Heart left ventricle (tissue), 16 donors: ENCODE data around the gene GRIN2C. TPM values are rescaled to one million over a fixed set of nuclear protein-coding genes. Genes with fewer than 3 reads are reported as not detected.

Source experiments
- ATAC-seq, 4 donors: fragments of 200-7000 bp; cut with Tn5 transposase; one replicate each; pipeline ENCODE4 v1.9.1; 2020 to 2022; ENCODE audit warnings: moderate library complexity in 4 of 4, mild to moderate bottlenecking in 3 of 4, moderate number of reproducible peaks in 1 of 4
- DNase-seq, 5 donors: peaks; one replicate each; pipeline ENCODE4 v3.0.0-alpha.2; 2020
- H3K27ac ChIP-seq, 12 donors: fragments of 200-600 bp; sonication (generic) in 4 of 12; one replicate each; pipeline versions ENCODE4 v1.5.0 to v1.8.0; 2016 to 2022; ENCODE audit warnings: mild to moderate bottlenecking in 2 of 12
- H3K27me3 ChIP-seq, 9 donors: fragments of 200-600 bp; sonication (generic) in 2 of 9; one replicate each; pipeline versions ENCODE4 v1.5.1 to v1.8.0; 2016 to 2022; ENCODE audit warnings: mild to moderate bottlenecking in 3 of 9
- H3K36me3 ChIP-seq, 9 donors: fragments of 200-600 bp; sonication (generic) in 2 of 9; one replicate each; pipeline versions ENCODE4 v1.5.0 to v1.8.0; 2018 to 2022; ENCODE audit warnings: mild to moderate bottlenecking in 2 of 9
- H3K4me1 ChIP-seq, 12 donors: fragments of 200-600 bp; sonication (generic) in 4 of 12; one replicate each; pipeline versions ENCODE4 v1.5.0 to v1.8.0; 2016 to 2022; ENCODE audit warnings: mild to moderate bottlenecking in 3 of 12
- H3K4me3 ChIP-seq, 12 donors: fragments of 200-600 bp; sonication (generic) in 4 of 12; one replicate each; pipeline versions ENCODE4 v1.5.0 to v1.8.0; 2017 to 2022; ENCODE audit warnings: mild to moderate bottlenecking in 9 of 12, moderate library complexity in 4 of 12
- H3K9me3 ChIP-seq, 12 donors: fragments of 200-600 bp; sonication (generic) in 4 of 12; one replicate each; pipeline versions ENCODE4 v1.5.0 to v1.8.0; 2016 to 2022; ENCODE audit warnings: mild to moderate bottlenecking in 1 of 12
- CTCF ChIP-seq, 12 donors: fragments of 200-600 bp; sonication (generic) in 4 of 12; IDR thresholded peaks; one replicate each; pipeline versions ENCODE4 v1.5.0 to v1.8.0; 2018 to 2022; ENCODE audit warnings: antibody characterized with exemption in 12 of 12, mild to moderate bottlenecking in 5 of 12
- POLR2A ChIP-seq, 2 donors: fragments of 450-650 bp; IDR thresholded peaks; one replicate each; pipeline ENCODE4 v1.6.1; 2017; ENCODE audit warnings: antibody characterized with exemption in 2 of 2, mild to moderate bottlenecking in 2 of 2, moderate library complexity in 2 of 2
- WGBS, 4 donors: extraction: QIAGEN DNeasy Blood & Tissue Kit in 2 of 4; methylation state at CpG; one replicate each; pipeline versions ENCODE4 v1.1.5 to v1.1.7; 2013 to 2018; 5-methylcytosine and 5-hydroxymethylcytosine counted together
- intact Hi-C, 10 donors: fragments of 100-400 bp; cut with DNase I; formaldehyde crosslinking; loops; one replicate each; pipeline versions ENCODE4 v1.11.1 to v1.14.2; 2022
- polyA plus RNA-seq, 2 donors: library from polyadenylated mRNA; stranded (reverse); fragments of 200-250 nt; gene quantifications; one replicate each; pipeline ENCODE4 v1.2.3, GENCODE V29; 2013
- total RNA-seq, 9 donors: library from RNA; depleted of rRNA in 2 of 9; stranded (reverse); fragments of >200 nt in 2 of 9; fragmentation: NEBNext Ultra II Directional in 3 of 9; extraction: Animal tissue kit (Norgen Biotek cat#: 25700) in 3 of 9; gene quantifications; one replicate each; pipeline versions ENCODE4 v1.1.0 to v1.2.4, GENCODE V29; 2016 to 2023
- donor health status: ischemic (EF 13 %, LVEDD 7.1; RV severe dilation, severe dysfunction).
- donor health status: healthy with polysubstance abuse.
- donor health status: DM: no; HTN: yes; CAD: no.
- donor health status: DM: no; HTN: no; CAD: no.
- donor health status: ischemic (EF 25% LVEDD 6.9; RV normal size, moderate dysfunction).
- donor health status: ischemic (EF 25% LVEDD 5.7; RV mildly dilated, moderate dysfunction).
- donor health status: healthy.
- donor health status: DM: yes; HTN: yes; CAD: no.
- donor health status: ischemic (EF 35%, LVEDD 5.7; RV mildly dilated, moderate dysfunction).
- donor health status: nonischemic (EF 11% LVEDD 7.7; RV severe dilation, severe dysfunction).
- donor health status: DM: yes; HTN: yes; CAD: no.
- donor health status: PGD.
- donor health status: ischemic (EF 29% LVEDD 5.4; RV normal size, mild dysfunction).
- donor health status: nonischemic (EF 23%, LVEDD 6.1; RV moderate dilation, normal function).

The GRIN2C gene
- total and polyA plus RNA-seq, 11 donors = 0.09 to 3.1 (median 0.40) TPM

DNA sequence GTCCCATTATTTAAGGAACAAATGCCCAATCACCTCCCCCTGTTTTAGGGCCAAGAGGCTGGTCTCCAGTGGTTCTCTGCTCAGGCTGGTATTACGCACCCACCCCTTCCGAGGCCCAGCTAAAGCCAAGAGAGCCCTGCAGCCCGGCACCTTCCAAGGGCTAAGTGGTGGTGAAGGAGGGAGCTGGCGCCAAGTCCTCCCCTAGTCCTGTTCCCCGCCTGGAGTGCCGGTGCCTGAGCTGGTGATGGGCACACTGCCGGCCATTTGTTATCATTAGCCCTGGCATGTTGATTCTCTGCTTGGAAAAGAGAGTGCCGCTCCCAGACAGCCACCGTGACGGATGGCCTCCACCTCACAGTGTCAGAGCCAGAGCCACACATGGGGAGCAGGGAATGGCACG lies 31.9 kb downstream of the GRIN2C start:
- H3K9me3 ChIP-seq = no peaks in the 10 kb centered on the region
- H3K27ac ChIP-seq = no peak overlapping the region
- ATAC-seq (no peak), DNase-seq (no peak)
- peaks cover 0 to 33% (median 3%) of the 10 kb centered on the region in 9 donors for H3K36me3 ChIP-seq
- no peak for TF ChIP-seq POLR2A (IDR thresholded peaks at IDR 0.05)
- no peak for TF ChIP-seq CTCF (IDR thresholded peaks at IDR 0.05)
- peaks cover 0 to 6% (median 0%) of the 10 kb centered on the region in 12 donors for H3K4me1 ChIP-seq
- H3K4me3 ChIP-seq = no peak overlapping the region
- no peaks in the 10 kb centered on the region for H3K27me3 ChIP-seq
- intact Hi-C loops = no loop called here
- 95 to 96% (median 95%) methylated on average over 11 of the region's 11 CpGs for WGBS, 4 donors

DNA sequence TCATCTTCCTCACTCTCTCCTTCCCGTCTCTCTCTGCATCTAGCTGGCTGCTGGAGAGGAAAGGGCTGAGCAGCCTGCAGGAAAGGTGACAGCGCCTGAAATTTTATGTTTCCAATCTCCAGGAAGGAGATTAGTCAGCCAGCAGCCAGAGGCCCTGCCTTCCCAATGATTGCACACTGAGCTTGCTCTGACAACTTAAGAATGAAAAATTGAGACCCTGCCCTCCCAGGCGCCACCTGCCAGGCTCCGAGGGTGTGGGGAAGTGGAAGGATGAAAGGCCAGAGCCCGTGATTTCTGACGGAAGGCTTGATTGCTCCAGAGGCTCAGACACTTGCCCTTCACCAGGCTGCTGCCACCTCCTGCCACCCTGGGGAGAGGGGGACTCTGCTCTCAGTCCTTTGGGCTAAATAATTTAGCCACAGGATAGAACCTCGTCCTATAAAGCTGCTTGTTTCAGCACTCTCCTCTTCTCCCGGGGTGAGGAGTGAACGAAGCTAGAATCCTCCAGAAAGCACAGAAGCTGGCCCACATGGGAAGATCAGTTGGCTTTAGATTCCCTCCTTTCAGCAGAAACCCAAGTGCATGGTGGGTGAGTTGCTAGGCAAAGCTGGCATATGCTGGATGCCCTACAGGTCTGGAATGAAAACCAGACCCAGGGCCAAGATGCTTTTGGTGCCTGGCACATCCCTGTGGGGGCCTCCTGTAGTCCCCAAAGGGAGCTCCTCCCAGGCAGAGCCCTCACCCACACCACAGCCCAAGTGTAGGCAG lies 33.5 kb downstream of the GRIN2C start:
- WGBS, 4 donors = 82 to 94% (median 91%) methylated on average over 9 of the region's 9 CpGs
- Histone ChIP-seq H3K4me3 (no peak overlapping the region), H3K36me3 (peaks cover 0 to 35% (median 3%) of the 10 kb centered on the region in 9 donors), H3K4me1 (peaks cover 0 to 11% (median 0%) of the 10 kb centered on the region in 12 donors), H3K27ac (no peak overlapping the region), H3K9me3 (no peaks in the 10 kb centered on the region), H3K27me3 (no peaks in the 10 kb centered on the region)
- intact Hi-C loops = no loop called here
- TF ChIP-seq CTCF (IDR thresholded peaks at IDR 0.05) = no peak
- TF ChIP-seq POLR2A (IDR thresholded peaks at IDR 0.05) = no peak
- DNase-seq = no peak
- no peak for ATAC-seq

- Histone ChIP-seq H3K9me3 (no peaks in the 10 kb centered on the region), H3K4me3 (no peak overlapping the region), H3K4me1 (peaks cover 0 to 11% (median 0%) of the 10 kb centered on the region in 12 donors), H3K27me3 (no peaks in the 10 kb centered on the region), H3K36me3 (peaks cover 0 to 37% (median 3%) of the 10 kb centered on the region in 9 donors), H3K27ac (no peak overlapping the region)
- ATAC-seq (no peak), DNase-seq (no peak)
- TF ChIP-seq POLR2A (IDR thresholded peaks at IDR 0.05) (no peak), CTCF (IDR thresholded peaks at IDR 0.05) (no peak)
- intact Hi-C loops = no loop called here
- 85 to 88% (median 88%) methylated on average over 11 of the region's 11 CpGs for WGBS, 4 donors
Measured at GRCh38 chr17:74824961-74825627, 34.6 kb downstream of the GRIN2C start.

DNA sequence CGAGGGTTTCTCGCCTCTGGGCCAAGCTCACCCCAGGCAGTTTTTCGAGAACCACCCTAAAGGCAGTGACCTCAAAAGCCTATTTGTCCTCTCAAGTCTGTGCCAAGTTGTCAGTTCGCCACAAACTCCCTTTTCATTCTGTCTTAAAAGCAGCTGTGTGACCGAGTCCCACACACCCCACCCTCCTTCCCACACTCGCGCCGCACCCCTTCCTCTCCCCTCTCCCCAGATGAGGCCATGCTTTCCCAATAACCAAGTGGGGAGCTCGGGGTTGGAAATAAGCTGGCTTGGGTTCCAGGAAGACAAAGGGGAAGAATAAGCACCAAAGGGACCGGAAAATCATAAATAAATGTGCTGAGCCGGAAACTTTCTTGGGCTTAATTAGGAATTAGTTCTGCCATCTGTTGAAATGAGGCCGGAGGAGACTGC lies 36.7 kb downstream of the GRIN2C start:
- 70 to 81% (median 75%) methylated on average over 10 to 12 of the region's 12 CpGs for WGBS, 4 donors
- DNase-seq (peak in 3 of 5 donors; percentile 37 to 62 (median 48)), ATAC-seq (peak in 3 of 4 donors; percentile 39 to 68 (median 57))
- H3K27ac ChIP-seq = peak overlapping the region in 8 of 12 donors; percentile 24 to 76 (median 62)
- intact Hi-C loops = no loop called here
- H3K27me3 ChIP-seq = no peaks in the 10 kb centered on the region
- TF ChIP-seq POLR2A (IDR thresholded peaks at IDR 0.05) = no peak
- no peaks in the 10 kb centered on the region for H3K9me3 ChIP-seq
- peaks cover 0 to 11% (median 0%) of the 10 kb centered on the region in 12 donors for H3K4me1 ChIP-seq
- H3K4me3 ChIP-seq = no peak overlapping the region
- peaks cover 0 to 44% (median 8%) of the 10 kb centered on the region in 9 donors for H3K36me3 ChIP-seq
